Limb (tissue), 2 donors: Measurements from ENCODE around the gene SORCS2.

ENCODE experiments used
- DNase-seq, 2 donors: peaks; one replicate each; pipeline ENCODE4 v3.0.0-alpha.2; 2016; ENCODE audit errors: extremely low spot score in 2 of 2

Gene SORCS2

GRCh38 chr4:7627251-7628250 is 435.2 kb downstream of the SORCS2 start:
- DNase-seq, result no peak

GRCh38 chr4:7628432-7628831 is 436.1 kb downstream of the SORCS2 start:
- DNase-seq, result no peak

- no peak for DNase-seq
Observed at GRCh38 chr4:7629501-7630254, 437.3 kb downstream of the SORCS2 start.

GRCh38 chr4:7630568-7631287 is 438.4 kb downstream of the SORCS2 start:
- no peak for DNase-seq

- no peak for DNase-seq
Observed at GRCh38 chr4:7631288-7632014, 439.1 kb downstream of the SORCS2 start.

- no peak for DNase-seq
Observed at GRCh38 chr4:7632341-7632740, 440.0 kb downstream of the SORCS2 start.

GRCh38 chr4:7632971-7633370 is 440.6 kb downstream of the SORCS2 start:
- DNase-seq, result no peak

- DNase-seq, result no peak
Observed at GRCh38 chr4:7634661-7635251, 442.4 kb downstream of the SORCS2 start.

GRCh38 chr4:7635445-7636239 is 443.3 kb downstream of the SORCS2 start:
- no peak for DNase-seq

GRCh38 chr4:7636240-7636508 is 443.8 kb downstream of the SORCS2 start:
- DNase-seq, result no peak

GRCh38 chr4:7637139-7637538 is 444.8 kb downstream of the SORCS2 start:
- DNase-seq, result no peak

- no peak for DNase-seq
Observed at GRCh38 chr4:7637971-7638370, 445.6 kb downstream of the SORCS2 start.

GRCh38 chr4:7638489-7638888 is 446.2 kb downstream of the SORCS2 start:
- DNase-seq, result no peak

- no peak for DNase-seq
Observed at GRCh38 chr4:7638984-7639789, 446.8 kb downstream of the SORCS2 start.

- DNase-seq, result no peak
Observed at GRCh38 chr4:7640136-7640535, 447.8 kb downstream of the SORCS2 start.

GRCh38 chr4:7641712-7642111 is 449.4 kb downstream of the SORCS2 start:
- no peak for DNase-seq

- DNase-seq, result no peak
Observed at GRCh38 chr4:7642741-7643458, 450.6 kb downstream of the SORCS2 start.

- no peak for DNase-seq
Observed at GRCh38 chr4:7645158-7645557, 452.8 kb downstream of the SORCS2 start.

- DNase-seq, result no peak
Observed at GRCh38 chr4:7645956-7646355, 453.6 kb downstream of the SORCS2 start.
